ENCODE data around the gene SDC4. TPM values are rescaled to one million over a fixed set of nuclear protein-coding genes. Genes with fewer than 3 reads are reported as not detected.

The SDC4 gene
- total and polyA plus RNA-seq, 10 of the 15 experiments (the other 5 are each of a cell fraction or from before 2014, with no cell fraction given), result 0.52 to 11.3 (median 1.4) TPM

- ATAC-seq, result no peak
- BruUV-seq (replicated peaks), result no TSS peak
- intact Hi-C loops (cut with micrococcal nuclease; ENCODE audit: unreplicated experiment), result no loop called here
- Histone ChIP-seq H3K36me3 (ENCODE audit: control insufficient read depth in 2 of 2, insufficient read depth in 2 of 2, low read length in 1 of 2) (no peaks in the 10 kb centered on the region; a peak in 1 of 4 replicates), H3K9ac (ENCODE audit: control insufficient read depth, insufficient read depth, low read length) (no peak overlapping the region), H3K4me1 (ENCODE audit: control insufficient read depth, insufficient read depth, low read length) (no peaks in the 10 kb centered on the region), H4K20me1 (ENCODE audit: control insufficient read depth, insufficient read depth) (no peaks in the 10 kb centered on the region), H3K27me3 (replicated peaks in 1 of 2; ENCODE audit: control insufficient read depth in 2 of 2, insufficient read depth in 2 of 2, low read length in 1 of 2) (no peaks in the 10 kb centered on the region), H3K4me2 (ENCODE audit: control insufficient read depth, insufficient read depth) (no peak overlapping the region), H3K79me2 (ENCODE audit: control insufficient read depth, insufficient read depth, low read length) (no peaks in the 10 kb centered on the region), H3K27ac (ENCODE audit: control insufficient read depth, insufficient read depth) (no peak overlapping the region), H2AFZ (ENCODE audit: control insufficient read depth, low read depth, low read length) (no peak overlapping the region), H3K9me3 (replicated peaks; ENCODE audit: control insufficient read depth, insufficient read depth, low read length) (no peaks in the 10 kb centered on the region; the same call in 2 of the 3 replicates), H3K4me3 (peak overlapping the region; percentile 24; the same call in 1 of the 2 replicates)
- in situ Hi-C loops (cut with MboI), result no loop called here
- POLR2A ChIA-PET, result no interaction called here
- DNase-seq (ENCODE audit: low read depth, low spot score), result no peak
- RAD21 ChIA-PET (ENCODE audit: unreplicated experiment), result interaction anchor here (0.9 to 1.2 kb wide), 2 partner anchors 18 to 29 kb away, joined by 3 read pairs; partner anchors contain the start of gene SYS1
- no peak for FAIRE-seq
- SMC1A ChIA-PET (ENCODE audit: uncharacterized antibody, unreplicated experiment), result no interaction called here
- CTCF ChIA-PET, result interaction anchor here (0.7 to 3.3 kb wide), 3 partner anchors 40 to 79 kb away, joined by 3 to 16 read pairs (median 3); no protein-coding TSS in a partner anchor
- 34% methylated on average over 2 of the region's 2 CpGs for WGBS (ENCODE audit: insufficient coverage, insufficient replicate concordance, low lambda C conversion rate, missing lambda C conversion rate)
- TF ChIP-seq, protein P1, sequence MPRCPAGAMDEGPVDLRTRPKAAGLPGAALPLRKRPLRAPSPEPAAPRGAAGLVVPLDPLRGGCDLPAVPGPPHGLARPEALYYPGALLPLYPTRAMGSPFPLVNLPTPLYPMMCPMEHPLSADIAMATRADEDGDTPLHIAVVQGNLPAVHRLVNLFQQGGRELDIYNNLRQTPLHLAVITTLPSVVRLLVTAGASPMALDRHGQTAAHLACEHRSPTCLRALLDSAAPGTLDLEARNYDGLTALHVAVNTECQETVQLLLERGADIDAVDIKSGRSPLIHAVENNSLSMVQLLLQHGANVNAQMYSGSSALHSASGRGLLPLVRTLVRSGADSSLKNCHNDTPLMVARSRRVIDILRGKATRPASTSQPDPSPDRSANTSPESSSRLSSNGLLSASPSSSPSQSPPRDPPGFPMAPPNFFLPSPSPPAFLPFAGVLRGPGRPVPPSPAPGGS (IDR thresholded peaks at IDR 0.05; ENCODE audit: borderline replicate concordance, insufficient read depth, low read depth, low read length, poor library complexity, severe bottlenecking), result no peak
- TF ChIP-seq ZNF274 (IDR thresholded peaks at IDR 0.05; ENCODE audit: insufficient read depth, insufficient read length), result no peak
- TF ChIP-seq TCF7 (IDR thresholded peaks at IDR 0.05; ENCODE audit: borderline replicate concordance), result no peak
- TF ChIP-seq RCOR1 (conservative IDR thresholded peaks at IDR 0.05; ENCODE audit: low read depth, low read length), result no peak
- no peak for TF ChIP-seq ZBTB4 (CRISPR knock-in tag; IDR thresholded peaks at IDR 0.05)
- TF ChIP-seq CTCF (IDR thresholded peaks at IDR 0.05 in 2 of 3, conservative IDR thresholded peaks at IDR 0.05 in 1 of 3; ENCODE audit: control insufficient read depth in 2 of 3, extremely low read depth in 1 of 3, insufficient read depth in 1 of 3, low read depth in 3 of 3, low read length in 3 of 3), result no peak
- TF ChIP-seq, protein P2, sequence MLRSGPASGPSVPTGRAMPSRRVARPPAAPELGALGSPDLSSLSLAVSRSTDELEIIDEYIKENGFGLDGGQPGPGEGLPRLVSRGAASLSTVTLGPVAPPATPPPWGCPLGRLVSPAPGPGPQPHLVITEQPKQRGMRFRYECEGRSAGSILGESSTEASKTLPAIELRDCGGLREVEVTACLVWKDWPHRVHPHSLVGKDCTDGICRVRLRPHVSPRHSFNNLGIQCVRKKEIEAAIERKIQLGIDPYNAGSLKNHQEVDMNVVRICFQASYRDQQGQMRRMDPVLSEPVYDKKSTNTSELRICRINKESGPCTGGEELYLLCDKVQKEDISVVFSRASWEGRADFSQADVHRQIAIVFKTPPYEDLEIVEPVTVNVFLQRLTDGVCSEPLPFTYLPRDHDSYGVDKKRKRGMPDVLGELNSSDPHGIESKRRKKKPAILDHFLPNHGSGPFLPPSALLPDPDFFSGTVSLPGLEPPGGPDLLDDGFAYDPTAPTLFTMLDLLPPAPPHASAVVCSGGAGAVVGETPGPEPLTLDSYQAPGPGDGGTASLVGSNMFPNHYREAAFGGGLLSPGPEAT (IDR thresholded peaks at IDR 0.05; ENCODE audit: low read depth), result no peak
- TF ChIP-seq NR2F1 (conservative IDR thresholded peaks at IDR 0.05), result no peak
- no peak for TF ChIP-seq NFIC (IDR thresholded peaks at IDR 0.05; ENCODE audit: low read depth, low read length)
- no peak for TF ChIP-seq POLR2AphosphoS5 (IDR thresholded peaks at IDR 0.05; ENCODE audit: low read length)
- TF ChIP-seq HDAC6 (IDR thresholded peaks at IDR 0.05; ENCODE audit: unreplicated experiment), result no peak
- TF ChIP-seq EZH2 (IDR thresholded peaks at IDR 0.05; ENCODE audit: borderline replicate concordance, control insufficient read depth, low read depth, low read length), result no peak
- no peak for TF ChIP-seq GABPA (IDR thresholded peaks at IDR 0.05; ENCODE audit: low read depth)
- TF ChIP-seq MYC (IDR thresholded peaks at IDR 0.05; ENCODE audit: insufficient read depth, insufficient read length, insufficient replicate concordance, low read length, severe bottlenecking), result no peak
- TF ChIP-seq BCL11A (IDR thresholded peaks at IDR 0.05; ENCODE audit: low read depth, low read length), result no peak
- no peak for TF ChIP-seq HDGF (IDR thresholded peaks at IDR 0.05)
- no peak for TF ChIP-seq FOS (IDR thresholded peaks at IDR 0.05; ENCODE audit: borderline replicate concordance, extremely low read depth, insufficient read length)
Measured at GRCh38 chr20:45391559-45391958, 43.3 kb upstream of the SDC4 start.

Data from GM12878 (cell line).